NCI-H2107 treated with DMSO at 0.1 percent for 48 hours (cell line): Measurements from ENCODE around the gene SH3RF1.

Source experiments
- DNase-seq: peaks from one replicate; lab custom pipeline; 2025; ENCODE audit not compliant: unreplicated experiment; lab: John Stamatoyannopoulos, UW

Gene SH3RF1

DNA sequence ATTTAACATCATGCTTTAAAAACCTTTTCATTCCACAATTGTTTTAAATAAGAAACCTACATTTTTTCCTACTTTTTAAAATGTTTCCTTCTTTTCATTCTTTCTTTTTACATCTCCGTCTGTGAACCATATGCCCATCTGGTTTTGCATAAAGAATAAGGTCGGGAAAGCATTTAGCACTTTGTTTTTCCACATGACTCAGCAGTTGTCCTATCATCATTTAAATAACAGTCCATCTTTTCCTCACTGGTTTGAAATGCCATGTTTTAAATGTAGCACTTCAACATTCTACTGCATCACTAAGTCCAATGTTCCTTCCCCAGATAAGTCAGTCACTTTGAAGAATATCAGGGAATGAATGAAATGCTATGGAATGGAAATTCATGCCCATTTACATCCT is 128.4 kb downstream of the SH3RF1 start:
- DNase-seq: no peak

DNA sequence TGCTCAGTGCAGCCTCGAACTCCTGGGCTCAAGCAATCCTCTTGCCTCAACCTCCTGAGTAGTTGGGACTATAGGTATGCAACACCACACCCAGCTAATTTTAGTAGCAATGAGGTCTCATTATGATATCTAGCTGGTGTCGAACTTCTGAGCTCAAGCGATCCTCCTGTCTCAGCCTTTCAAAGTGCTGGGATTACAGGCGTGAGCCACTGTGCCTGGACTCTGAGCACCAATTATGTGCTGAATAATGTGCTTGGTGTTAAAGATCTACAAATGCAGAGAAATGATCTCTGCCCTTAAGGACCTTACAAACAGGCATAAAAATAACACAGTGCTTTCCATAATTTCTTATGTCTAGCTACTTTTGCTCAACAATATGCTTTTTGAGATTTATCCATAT is 131.7 kb downstream of the SH3RF1 start:
- no peak for DNase-seq

DNA sequence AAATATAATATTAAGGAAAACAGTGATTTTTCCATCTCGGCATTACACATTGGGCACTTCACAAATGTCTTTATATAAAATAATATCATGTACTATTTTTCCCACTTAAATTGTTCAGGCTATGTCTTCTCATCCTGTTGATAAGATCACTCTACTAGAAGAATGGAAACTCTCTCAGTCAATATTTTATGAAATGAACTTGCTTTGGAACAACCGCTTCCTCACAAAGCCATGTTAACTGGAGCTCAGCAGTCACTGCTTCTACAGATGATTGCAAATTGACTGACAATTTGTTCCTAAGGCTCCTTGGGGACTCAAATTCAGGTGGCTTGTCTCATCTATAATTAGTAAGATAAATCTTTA is 133.2 kb downstream of the SH3RF1 start:
- no peak for DNase-seq

DNA sequence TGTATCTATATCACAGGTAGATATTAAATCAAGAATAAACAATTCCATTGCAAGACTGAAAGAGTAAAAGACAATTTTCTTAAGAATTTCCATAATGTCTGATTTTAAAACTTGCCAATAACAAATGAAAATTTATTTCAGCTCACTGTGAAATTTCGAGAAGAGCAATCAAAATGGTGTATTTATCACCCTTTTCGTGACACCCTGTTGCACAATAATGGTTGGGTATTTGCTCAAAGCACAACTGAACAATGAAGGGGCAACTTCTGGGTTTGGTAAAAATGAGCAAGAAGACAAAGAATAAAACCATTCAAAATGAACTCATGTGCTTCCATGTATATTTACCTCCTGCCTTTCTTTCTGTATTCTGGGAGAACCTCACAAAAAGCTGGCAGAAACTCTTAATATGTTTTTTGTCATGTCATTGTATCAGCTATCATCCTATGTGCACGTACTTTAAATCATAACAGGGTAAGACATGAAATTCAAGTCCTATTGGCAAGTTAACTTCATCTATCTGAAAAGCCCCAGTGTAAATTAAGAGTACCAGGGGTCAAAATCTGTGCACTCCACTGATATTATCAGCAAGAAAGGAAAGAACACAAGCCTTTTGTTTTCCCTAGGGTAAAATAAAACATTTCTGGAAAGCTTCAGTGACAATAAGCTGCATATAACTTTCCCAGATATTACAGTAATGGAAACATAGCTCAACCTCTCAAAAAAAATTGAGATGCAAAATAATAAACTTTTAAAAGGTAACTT is 133.8 kb downstream of the SH3RF1 start:
- DNase-seq: no peak

DNA sequence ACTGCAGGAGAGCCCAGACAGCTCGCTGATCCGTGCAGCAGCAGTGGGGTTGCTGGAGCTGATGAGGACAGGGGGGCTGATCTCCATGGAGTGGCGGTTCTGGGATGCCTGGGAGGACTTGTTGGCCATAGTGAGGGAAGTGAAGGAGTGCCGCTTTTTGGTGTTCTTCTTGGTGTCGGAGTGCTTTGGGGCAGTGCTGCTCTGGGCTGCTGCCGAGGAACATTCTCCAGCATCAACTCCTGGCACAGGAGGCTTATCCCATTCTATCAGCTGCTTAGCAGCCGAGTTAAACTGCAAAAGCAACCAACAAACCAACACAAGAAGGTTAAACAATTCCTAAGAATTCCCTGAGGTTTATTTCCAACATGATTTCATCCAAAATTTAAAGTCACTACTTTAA is 134.4 kb downstream of the SH3RF1 start:
- no peak for DNase-seq

DNA sequence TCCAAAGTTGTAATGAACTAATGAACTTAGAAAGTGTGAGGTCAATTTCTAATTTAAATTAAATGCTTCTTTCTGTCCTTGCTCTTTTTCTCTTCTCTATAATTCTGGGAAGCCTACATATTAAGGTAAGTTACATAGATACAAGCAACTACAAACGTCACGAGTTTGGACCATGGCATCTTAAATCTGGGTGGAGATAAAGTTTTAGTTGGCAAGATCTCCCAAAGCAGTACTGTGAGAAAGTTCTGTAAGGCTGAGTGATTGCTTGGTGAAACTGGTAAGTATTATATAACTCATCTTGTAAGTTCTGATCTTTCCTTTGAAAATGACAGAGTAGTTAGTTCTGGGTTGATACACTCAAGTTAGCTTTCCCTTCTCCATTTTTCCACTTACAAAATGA is 135.0 kb downstream of the SH3RF1 start:
- DNase-seq: no peak

DNA sequence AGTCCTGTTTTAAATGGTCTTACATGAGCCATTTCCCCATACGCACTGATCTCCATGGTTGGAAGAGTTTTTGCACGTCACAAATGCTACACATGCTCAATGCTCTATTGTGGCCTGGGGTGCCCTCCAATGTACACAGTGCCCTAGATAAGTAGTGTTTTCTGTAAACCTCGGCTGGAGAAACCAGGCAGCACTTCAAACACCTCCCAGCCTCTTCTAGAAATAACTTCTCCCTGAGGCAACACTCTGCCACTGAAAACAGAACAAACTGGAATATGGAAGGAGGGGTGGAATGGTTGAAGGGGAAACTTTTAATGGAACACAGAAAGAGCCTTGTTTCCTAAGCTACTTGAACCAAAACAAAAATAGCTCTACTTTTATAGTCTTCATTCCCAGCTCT is 136.8 kb downstream of the SH3RF1 start:
- no peak for DNase-seq

DNA sequence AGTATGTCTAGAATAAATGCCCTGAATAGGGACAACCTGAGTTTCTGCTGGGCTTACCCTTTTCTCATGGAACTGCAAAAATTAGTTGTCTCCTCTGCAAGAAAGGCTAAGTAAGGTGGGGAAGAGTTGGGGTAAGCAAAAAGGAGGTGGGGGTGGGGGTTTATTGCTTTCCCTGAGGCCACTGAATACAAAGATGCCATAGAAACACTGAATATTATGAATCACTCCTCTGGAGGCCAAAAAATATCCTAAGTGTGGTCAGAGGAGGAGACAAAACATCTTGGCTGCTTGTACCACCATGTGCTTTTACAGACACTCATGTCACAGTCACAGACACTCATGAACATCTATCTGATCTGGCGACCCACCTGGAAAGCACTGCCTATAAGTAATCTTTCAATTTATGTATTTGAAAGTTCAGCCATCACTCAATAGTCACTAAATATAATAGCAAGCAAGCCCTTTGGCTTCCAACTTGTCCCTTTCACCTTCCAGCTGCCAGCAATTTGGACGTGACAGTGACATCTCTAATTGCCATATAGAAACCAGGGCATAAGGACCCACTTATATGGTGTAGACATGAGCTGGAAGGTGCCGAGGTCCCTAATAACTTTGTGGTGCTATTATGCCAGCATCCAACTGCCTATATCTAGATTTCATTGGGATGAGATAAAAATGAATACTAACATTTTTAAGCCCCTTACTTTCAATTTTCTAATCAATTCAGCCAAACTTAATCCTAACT is 138.0 kb downstream of the SH3RF1 start:
- no peak for DNase-seq

DNA sequence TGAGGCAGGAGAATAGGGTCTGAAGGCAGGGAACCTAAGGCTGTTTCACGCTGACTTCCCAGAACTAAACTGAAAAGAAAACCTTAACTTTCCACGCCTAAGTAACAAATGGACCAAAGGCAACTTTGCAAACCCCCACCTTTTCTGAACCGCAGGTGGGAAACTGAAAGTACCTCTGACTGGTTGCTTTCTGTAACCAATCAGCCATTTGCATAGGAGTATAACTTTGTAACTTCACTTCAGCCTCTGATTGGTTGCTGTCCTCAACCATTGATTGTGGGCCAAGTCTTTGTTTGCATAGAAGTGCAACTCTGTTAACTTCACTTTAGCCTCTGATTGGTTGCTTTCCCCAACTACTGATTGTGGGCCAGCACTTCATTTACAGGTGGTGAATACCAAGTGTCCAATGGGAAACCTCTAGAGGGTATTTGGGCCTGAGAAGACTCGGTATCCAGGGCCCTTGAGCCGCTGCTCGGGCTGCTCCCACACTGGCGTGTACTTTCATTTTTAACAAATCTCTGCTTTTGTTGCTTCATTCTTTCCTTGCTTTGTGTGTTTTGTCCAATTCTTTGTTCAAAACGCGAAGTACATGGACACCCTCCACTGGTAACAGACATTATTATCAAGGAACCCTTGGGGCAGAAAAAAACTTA is 139.1 kb downstream of the SH3RF1 start:
- no peak for DNase-seq

DNA sequence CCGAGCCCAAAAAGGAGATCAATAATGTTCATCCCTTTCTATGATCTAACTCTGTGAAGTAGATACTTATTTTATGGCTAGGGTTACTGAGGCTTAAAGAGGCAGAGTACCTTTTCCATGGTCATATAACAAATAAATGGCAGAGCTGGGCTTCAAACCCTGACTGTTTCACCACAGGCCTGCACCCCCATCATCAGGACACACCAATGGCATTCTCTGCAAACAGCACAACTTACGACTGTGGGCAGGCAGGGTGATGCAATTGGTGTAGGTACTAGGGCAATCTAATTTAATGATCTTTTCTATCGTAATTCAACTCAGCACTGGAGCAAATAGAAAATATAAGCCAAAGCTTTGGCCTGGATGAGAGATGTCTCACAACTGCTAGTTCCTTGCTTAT is 141.9 kb downstream of the SH3RF1 start:
- no peak for DNase-seq

DNA sequence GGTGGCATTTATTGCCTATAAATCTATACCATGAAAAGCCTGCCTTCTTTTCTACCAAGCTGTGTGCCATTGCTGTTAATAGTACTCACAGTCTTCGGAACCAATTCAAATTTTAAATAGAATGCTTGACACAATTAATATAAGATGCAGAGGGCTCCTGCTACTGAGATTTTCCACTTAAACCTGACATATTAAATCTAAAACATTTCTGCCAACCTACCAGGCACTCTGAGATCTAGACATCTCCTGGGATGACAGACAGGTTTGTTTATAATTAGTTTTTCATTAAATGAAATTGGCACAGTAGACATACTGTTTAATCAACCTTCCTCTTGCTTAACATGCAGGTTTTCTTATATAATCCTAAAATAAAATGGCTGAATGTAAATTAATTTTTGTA is 143.4 kb downstream of the SH3RF1 start:
- no peak for DNase-seq

DNA sequence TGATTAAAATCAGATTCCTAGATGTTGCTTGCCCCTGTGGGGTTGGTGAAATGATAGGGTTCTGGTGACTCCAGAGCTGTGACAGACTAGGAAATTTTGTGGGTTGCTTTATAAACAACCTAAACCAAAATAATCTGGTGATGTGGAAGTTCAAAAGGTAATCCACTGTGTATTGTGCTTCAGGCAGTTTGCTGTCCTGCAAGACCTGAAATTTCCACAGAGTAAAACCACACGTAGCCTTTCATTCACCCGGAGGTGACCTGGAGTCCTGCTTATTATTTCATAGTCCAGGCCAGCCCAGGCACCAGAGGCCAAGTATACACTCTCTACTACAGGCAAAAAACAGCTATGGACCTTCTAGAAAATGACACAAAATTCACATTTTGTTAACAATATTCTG is 146.1 kb downstream of the SH3RF1 start:
- no peak for DNase-seq

DNA sequence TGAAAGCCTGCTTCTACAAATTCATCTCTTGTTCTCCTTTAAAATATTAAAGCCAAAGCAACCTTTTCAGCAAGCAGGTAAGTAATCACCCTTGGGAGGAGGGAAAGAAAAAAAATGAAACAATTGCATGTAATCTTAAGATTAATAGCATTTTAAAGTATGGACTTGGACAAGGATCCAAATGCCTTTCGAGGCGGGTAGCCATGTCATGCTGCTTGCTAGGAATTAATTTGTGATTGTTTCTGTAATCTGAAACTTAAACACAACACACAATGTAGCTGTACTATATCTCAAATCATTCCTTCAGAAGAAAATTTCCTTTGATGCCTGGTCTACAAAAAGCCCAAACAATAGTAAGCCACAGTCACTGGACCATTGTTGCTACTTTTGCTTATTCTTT is 148.3 kb downstream of the SH3RF1 start:
- no peak for DNase-seq

DNA sequence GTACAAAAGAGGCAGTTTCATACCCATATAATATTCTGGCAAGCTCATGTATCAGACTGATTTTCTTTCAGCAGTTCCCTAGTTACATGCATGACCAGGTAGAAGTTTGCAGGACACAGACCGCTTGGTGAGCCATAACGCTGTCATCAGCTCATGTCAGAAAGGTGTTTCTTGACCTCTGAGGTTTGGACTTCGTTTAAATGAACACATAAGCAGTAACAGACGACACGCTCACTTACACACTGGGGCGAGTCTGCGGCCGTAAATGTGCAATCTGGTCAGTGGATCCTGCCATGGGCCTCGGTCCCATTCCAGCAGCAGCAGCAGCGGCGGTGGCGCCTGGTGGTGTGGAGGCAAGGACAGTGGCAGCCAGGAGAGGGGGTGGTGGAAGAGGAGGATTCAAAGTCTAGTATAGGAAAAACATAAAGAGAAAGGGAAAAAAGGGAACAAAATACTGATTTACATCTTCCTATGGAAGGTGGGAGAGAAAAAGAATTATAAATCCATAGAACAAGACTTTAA is 148.8 kb downstream of the SH3RF1 start:
- no peak for DNase-seq

DNA sequence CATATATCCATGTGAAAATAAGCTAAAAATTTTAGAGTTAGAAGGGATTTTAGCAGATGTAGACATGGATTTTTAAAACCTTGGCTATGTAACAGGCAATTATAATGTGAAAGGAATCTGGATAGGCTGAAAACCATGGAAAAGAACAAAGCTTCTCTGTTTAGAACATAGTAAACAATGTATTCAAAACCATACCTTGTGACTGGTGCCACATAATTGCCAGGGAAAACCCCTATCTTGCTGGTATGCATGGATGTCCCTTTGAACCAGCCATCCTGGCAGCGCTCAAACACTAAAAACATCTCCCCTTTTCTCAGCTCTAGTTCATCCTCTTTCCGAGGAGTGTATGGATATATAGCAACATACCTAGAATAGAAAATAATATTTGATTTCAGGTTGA is 150.1 kb downstream of the SH3RF1 start:
- no peak for DNase-seq

DNA sequence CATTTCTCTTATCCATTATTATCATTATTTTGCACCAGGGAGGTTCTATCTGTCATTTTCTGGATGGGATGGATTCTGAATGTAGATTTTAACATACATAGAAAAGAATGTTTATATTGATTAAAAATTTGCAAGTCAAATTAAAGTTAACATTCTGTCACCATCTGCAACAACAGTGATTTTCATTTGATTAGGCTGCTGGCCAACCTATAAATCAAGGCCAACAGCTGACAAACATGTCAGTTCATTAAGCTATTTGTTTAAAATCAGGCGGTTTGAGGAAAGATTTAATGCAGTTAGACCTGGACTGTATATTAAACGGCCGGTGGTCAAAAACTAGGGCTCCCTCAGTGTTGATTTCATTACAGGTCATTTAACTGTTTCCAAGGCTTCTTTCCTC is 151.2 kb downstream of the SH3RF1 start:
- DNase-seq: no peak

DNA sequence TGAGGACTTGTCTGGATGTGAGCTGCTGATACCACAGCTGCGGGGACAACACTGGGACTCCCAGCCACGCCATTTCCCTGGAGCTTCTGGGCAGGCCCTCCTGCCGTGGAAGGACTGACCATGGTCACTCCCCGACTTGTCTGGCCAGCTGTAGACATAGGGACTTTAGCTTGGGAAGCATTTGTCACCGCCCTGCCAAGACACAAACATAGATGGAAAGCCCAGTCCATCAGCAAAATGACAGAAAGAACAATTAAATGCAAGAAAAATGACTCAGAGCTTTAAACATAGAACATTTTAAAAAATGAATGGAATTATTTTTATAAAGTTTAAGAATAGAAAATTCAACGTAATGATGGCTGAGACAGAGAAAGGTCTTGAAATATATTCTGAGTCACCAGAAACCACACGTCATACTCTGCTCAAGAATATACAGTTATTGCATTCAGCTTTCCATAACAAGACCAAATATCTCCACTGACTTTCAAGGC is 153.1 kb downstream of the SH3RF1 start:
- DNase-seq: no peak

DNA sequence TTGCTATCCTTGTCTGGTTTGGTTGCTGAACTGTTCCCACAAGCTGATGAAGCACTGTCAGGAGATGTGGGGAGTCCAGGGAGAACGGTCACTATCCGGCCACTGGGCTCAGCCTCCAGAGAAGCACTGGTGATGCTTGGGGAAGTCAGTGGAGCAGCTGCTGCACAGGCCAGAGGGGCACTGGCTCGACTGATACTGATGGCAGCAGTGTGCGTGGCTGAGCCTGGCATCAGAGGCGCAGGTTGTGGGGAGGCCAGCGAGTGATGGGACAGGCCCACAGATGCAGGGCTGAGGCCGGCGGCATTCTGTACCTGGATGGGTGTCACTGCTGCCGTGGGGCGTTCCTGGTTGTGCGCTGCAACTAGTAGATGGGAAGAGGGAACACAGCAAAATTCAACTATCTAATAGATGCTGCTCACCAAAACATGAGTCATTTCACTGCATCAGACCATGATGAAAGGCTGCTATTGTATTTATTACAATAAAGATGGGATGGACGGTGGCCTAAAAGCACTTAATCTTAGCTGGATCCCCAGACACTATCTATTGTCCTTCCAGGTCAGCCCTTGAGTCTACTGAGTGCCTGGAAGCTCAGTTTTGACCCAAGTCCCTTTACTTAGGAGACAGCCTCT is 154.4 kb downstream of the SH3RF1 start:
- no peak for DNase-seq

DNA sequence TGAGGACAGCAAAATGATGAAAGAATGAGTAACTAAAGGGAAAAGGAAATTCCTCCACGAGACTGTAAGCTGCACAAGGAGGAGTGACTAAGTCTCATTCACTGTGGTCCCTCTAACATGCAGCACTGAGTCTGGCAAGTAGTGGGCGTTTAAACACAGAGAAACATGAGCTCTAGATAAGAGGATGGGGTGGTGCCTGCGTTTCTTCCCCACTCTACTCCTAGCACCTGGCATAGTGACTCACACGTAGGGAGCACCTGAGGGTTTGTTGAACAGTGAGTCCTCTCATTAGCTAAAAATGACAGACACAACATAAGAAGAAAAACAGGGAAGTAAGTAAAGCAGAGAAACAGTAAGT is 154.9 kb downstream of the SH3RF1 start:
- peak; percentile 82 for DNase-seq

DNA sequence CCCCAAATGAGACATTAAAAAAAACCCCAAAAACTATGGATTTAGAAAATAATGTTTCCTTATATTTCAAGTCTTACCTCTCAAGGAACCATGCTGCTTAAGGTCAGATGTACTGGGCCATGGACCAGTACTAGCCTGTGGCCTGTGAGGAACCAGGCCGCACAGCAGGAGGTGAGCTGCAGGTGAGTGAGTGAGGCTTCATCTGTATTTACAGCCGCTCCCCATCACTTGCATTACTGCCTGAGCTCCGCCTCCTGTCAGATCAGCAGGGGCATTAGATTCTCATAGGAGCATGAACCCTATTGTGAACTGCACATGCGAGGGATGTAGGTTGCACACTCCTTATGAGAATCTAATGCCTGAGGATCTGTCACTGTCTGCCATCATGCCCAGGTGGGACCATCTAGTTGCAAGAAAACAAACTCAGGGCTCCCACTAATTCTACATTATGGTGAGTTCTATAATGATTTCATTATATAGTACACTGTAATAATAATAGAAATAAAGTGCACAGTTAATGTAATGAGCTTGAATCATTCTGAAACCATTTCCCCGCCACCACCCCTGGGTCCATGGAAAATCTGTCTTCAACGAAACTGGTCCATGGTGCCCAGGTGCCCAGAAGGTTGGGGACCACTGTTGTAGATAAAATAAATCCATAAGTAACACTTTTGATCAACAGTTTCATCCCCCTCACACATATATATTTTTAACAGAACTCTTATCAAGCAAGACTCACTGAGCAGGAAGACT is 155.4 kb downstream of the SH3RF1 start:
- DNase-seq: no peak
